Neural cell (in vitro differentiated cells): ENCODE results near the gene CCL4L2. TPM values are rescaled to one million over a fixed set of nuclear protein-coding genes. Genes with fewer than 3 reads are reported as not detected.
"Not testable (repeated sequence)": the region's sequence is repeated elsewhere in the genome, so short reads cannot be mapped to it uniquely, and the experiment has no call there.

ENCODE experiments used
- H2AFZ ChIP-seq: fragments of 200-600, 300-800 bp; sonication (generic), shearing (Covaris generic); 2 replicates; pipeline ENCODE4 v1.6.0; 2014; ENCODE audit warnings: low read depth, mild to moderate bottlenecking, antibody characterized with exemption, low read length, moderate library complexity
- H3F3A ChIP-seq: fragments of 200-600 bp; shearing (Covaris generic); 2 replicates; pipeline ENCODE4 v1.6.1; 2016; ENCODE audit warnings: mild to moderate bottlenecking, moderate library complexity, mixed read lengths, antibody characterized with exemption, low read length; ENCODE audit not compliant: insufficient read depth, poor library complexity, severe bottlenecking
- H3K27ac ChIP-seq: fragments of 200-600, 300-800 bp; sonication (generic), shearing (Covaris generic); 2 replicates; pipeline ENCODE4 v1.5.1; 2014; ENCODE audit warnings: mild to moderate bottlenecking, low read length, moderate library complexity
- H3K27me3 ChIP-seq: fragments of 300-800, 200-600 bp; sonication (generic), shearing (Covaris generic); 2 replicates; pipeline ENCODE4 v1.6.0; 2014; ENCODE audit warnings: mild to moderate bottlenecking, low read depth, low read length, moderate library complexity; ENCODE audit not compliant: insufficient read depth
- H3K36me3 ChIP-seq: fragments of 300-800, 200-600 bp; sonication (generic), shearing (Covaris generic); 2 replicates; pipeline ENCODE4 v1.5.1; 2014; ENCODE audit warnings: mild to moderate bottlenecking, antibody characterized with exemption, low read length, moderate library complexity; ENCODE audit not compliant: insufficient read depth
- H3K4me2 ChIP-seq: fragments of 300-800, 200-600 bp; sonication (generic), shearing (Covaris generic); 2 replicates; pipeline ENCODE4 v1.6.0; 2014; ENCODE audit warnings: mild to moderate bottlenecking, low read length
- H3K4me3 ChIP-seq: fragments of 300-800, 200-600 bp; sonication (generic), shearing (Covaris generic); 2 replicates; pipeline ENCODE4 v1.5.1; 2014; ENCODE audit warnings: mild to moderate bottlenecking, low read length, moderate library complexity
- H3K79me2 ChIP-seq: fragments of 200-600 bp; shearing (Covaris generic); replicated peaks from 2 replicates; pipeline ENCODE4 v1.6.0; 2014; ENCODE audit warnings: mild to moderate bottlenecking, low read length, moderate library complexity; ENCODE audit not compliant: insufficient read depth
- H3K9ac ChIP-seq: fragments of 300-800, 200-600 bp; sonication (generic), shearing (Covaris generic); 2 replicates; pipeline ENCODE4 v1.6.1; 2016; ENCODE audit warnings: mild to moderate bottlenecking, low read length, mixed read lengths
- H3K9me2 ChIP-seq: fragments of 200-600 bp; shearing (Covaris generic); 2 replicates; pipeline ENCODE4 v1.6.1; 2016; ENCODE audit warnings: mild to moderate bottlenecking, low read length, mixed read lengths; ENCODE audit not compliant: insufficient read depth
- H3K9me3 ChIP-seq: fragments of 200-600, 300-800 bp; sonication (generic), shearing (Covaris generic); 2 replicates; pipeline ENCODE4 v1.6.1; 2016; ENCODE audit warnings: mild to moderate bottlenecking, mixed run types, low read length, moderate library complexity, mixed read lengths
- H4K20me1 ChIP-seq: fragments of 200-600 bp; shearing (Covaris generic); 2 replicates; pipeline ENCODE4 v1.6.1; 2016; ENCODE audit warnings: mild to moderate bottlenecking, mixed run types; ENCODE audit not compliant: insufficient read depth
- CTCF ChIP-seq: fragments of 450-650 bp; IDR thresholded peaks from 2 replicates; pipeline ENCODE4 v1.5.1; 2014; ENCODE audit warnings: antibody characterized with exemption, mild to moderate bottlenecking, moderate library complexity; ENCODE audit not compliant: poor library complexity, severe bottlenecking
- EP300 ChIP-seq: fragments of 450-650 bp; conservative IDR thresholded peaks from 2 replicates; pipeline ENCODE4 v1.6.1; 2014; ENCODE audit warnings: antibody characterized with exemption, mild to moderate bottlenecking, moderate library complexity; ENCODE audit not compliant: poor library complexity, severe bottlenecking
- EZH2 ChIP-seq: fragments of 200-600, 300-800 bp; shearing (Covaris generic), sonication (generic); IDR thresholded peaks from 2 replicates; pipeline ENCODE4 v1.6.1; 2014; ENCODE audit warnings: antibody characterized with exemption, low read length, borderline replicate concordance, mild to moderate bottlenecking; ENCODE audit not compliant: insufficient read depth, poor library complexity, severe bottlenecking
- MXI1 ChIP-seq: fragments of 450-650 bp; conservative IDR thresholded peaks from 2 replicates; pipeline ENCODE4 v1.6.1; 2014; ENCODE audit warnings: antibody characterized with exemption, mild to moderate bottlenecking; ENCODE audit not compliant: poor library complexity, severe bottlenecking
- POLR2AphosphoS5 ChIP-seq: IDR thresholded peaks from 2 replicates; pipeline ENCODE4 v1.6.1; 2012
- RAD21 ChIP-seq: fragments of 450-650 bp; conservative IDR thresholded peaks from 2 replicates; pipeline ENCODE4 v1.6.1; 2014; ENCODE audit warnings: antibody characterized with exemption, mild to moderate bottlenecking, moderate library complexity
- REST ChIP-seq: IDR thresholded peaks from 2 replicates; pipeline ENCODE4 v1.6.1; 2012; ENCODE audit warnings: borderline replicate concordance
- SMC3 ChIP-seq: fragments of 450-650 bp; conservative IDR thresholded peaks from 2 replicates; pipeline ENCODE4 v1.6.1; 2014; ENCODE audit warnings: antibody characterized with exemption, mild to moderate bottlenecking, moderate library complexity; ENCODE audit not compliant: poor library complexity
- TAF1 ChIP-seq: IDR thresholded peaks from 2 replicates; pipeline ENCODE4 v1.6.1; 2012; ENCODE audit warnings: low read depth
- polyA plus RNA-seq: library from polyadenylated mRNA; depleted of rRNA; stranded (reverse); fragments of >200 nt; gene quantifications from 2 replicates; pipeline ENCODE4 v1.2.3, GENCODE V29; 2014

Gene CCL4L2
- polyA plus RNA-seq, 1 donor from 2014 or later, result not detected

- TF ChIP-seq MXI1, result no peak
- TF ChIP-seq TAF1, result no peak
- no peak for TF ChIP-seq SMC3
- TF ChIP-seq POLR2AphosphoS5, result no peak
- no peak for TF ChIP-seq EP300
- TF ChIP-seq RAD21, result no peak
- no peak for TF ChIP-seq EZH2
- no peak for TF ChIP-seq CTCF
- no peak for TF ChIP-seq REST
- H3K79me2 ChIP-seq, result no peaks in the 10 kb centered on the region
- no peaks in the 10 kb centered on the region for H3F3A ChIP-seq
- H4K20me1 ChIP-seq, result no peaks in the 10 kb centered on the region
- H2AFZ ChIP-seq, result no peak overlapping the region
- no peaks in the 10 kb centered on the region for H3K27me3 ChIP-seq
- no peak overlapping the region for H3K4me2 ChIP-seq
- no peaks in the 10 kb centered on the region for H3K36me3 ChIP-seq
- H3K9me2 ChIP-seq, result no peaks in the 10 kb centered on the region
- H3K4me3 ChIP-seq, result no peak overlapping the region
- no peaks in the 10 kb centered on the region for H3K9me3 ChIP-seq
- H3K27ac ChIP-seq, result no peak overlapping the region
- no peak overlapping the region for H3K9ac ChIP-seq
Measured at GRCh38 chr17:36193216-36193775, 17.6 kb upstream of the CCL4L2 start.

GRCh38 chr17:36194147-36194831 lies 16.6 kb upstream of the CCL4L2 start:
- not testable (repeated sequence) for H3K36me3 ChIP-seq, H3K27me3 ChIP-seq, H3K27ac ChIP-seq, H2AFZ ChIP-seq, H3K4me3 ChIP-seq, H3K9me3 ChIP-seq, H3F3A ChIP-seq, H4K20me1 ChIP-seq, H3K9me2 ChIP-seq, H3K4me2 ChIP-seq, H3K79me2 ChIP-seq, H3K9ac ChIP-seq

GRCh38 chr17:36194832-36195433 lies 15.9 kb upstream of the CCL4L2 start:
- H3K79me2 ChIP-seq, H3K27me3 ChIP-seq, H3K9ac ChIP-seq, H3K9me2 ChIP-seq, H3K4me3 ChIP-seq, H4K20me1 ChIP-seq, H2AFZ ChIP-seq, H3K36me3 ChIP-seq, H3K9me3 ChIP-seq, H3F3A ChIP-seq, H3K27ac ChIP-seq, H3K4me2 ChIP-seq: not testable (repeated sequence)
